Neural cell (in vitro differentiated cells): ENCODE data around the gene TXNDC16. TPM values are rescaled to one million over a fixed set of nuclear protein-coding genes. Genes with fewer than 3 reads are reported as not detected.

Experiments
- H2AFZ ChIP-seq: fragments of 200-600, 300-800 bp; sonication (generic), shearing (Covaris generic); 2 replicates; pipeline ENCODE4 v1.6.0; 2014; ENCODE audit warnings: low read depth, mild to moderate bottlenecking, antibody characterized with exemption, low read length, moderate library complexity
- H3F3A ChIP-seq: fragments of 200-600 bp; shearing (Covaris generic); 2 replicates; pipeline ENCODE4 v1.6.1; 2016; ENCODE audit warnings: mild to moderate bottlenecking, moderate library complexity, mixed read lengths, antibody characterized with exemption, low read length; ENCODE audit not compliant: insufficient read depth, poor library complexity, severe bottlenecking
- H3K27ac ChIP-seq: fragments of 200-600, 300-800 bp; sonication (generic), shearing (Covaris generic); 2 replicates; pipeline ENCODE4 v1.5.1; 2014; ENCODE audit warnings: mild to moderate bottlenecking, low read length, moderate library complexity
- H3K27me3 ChIP-seq: fragments of 300-800, 200-600 bp; sonication (generic), shearing (Covaris generic); 2 replicates; pipeline ENCODE4 v1.6.0; 2014; ENCODE audit warnings: mild to moderate bottlenecking, low read depth, low read length, moderate library complexity; ENCODE audit not compliant: insufficient read depth
- H3K36me3 ChIP-seq: fragments of 300-800, 200-600 bp; sonication (generic), shearing (Covaris generic); 2 replicates; pipeline ENCODE4 v1.5.1; 2014; ENCODE audit warnings: mild to moderate bottlenecking, antibody characterized with exemption, low read length, moderate library complexity; ENCODE audit not compliant: insufficient read depth
- H3K4me2 ChIP-seq: fragments of 300-800, 200-600 bp; sonication (generic), shearing (Covaris generic); 2 replicates; pipeline ENCODE4 v1.6.0; 2014; ENCODE audit warnings: mild to moderate bottlenecking, low read length
- H3K4me3 ChIP-seq: fragments of 300-800, 200-600 bp; sonication (generic), shearing (Covaris generic); 2 replicates; pipeline ENCODE4 v1.5.1; 2014; ENCODE audit warnings: mild to moderate bottlenecking, low read length, moderate library complexity
- H3K79me2 ChIP-seq: fragments of 200-600 bp; shearing (Covaris generic); replicated peaks from 2 replicates; pipeline ENCODE4 v1.6.0; 2014; ENCODE audit warnings: mild to moderate bottlenecking, low read length, moderate library complexity; ENCODE audit not compliant: insufficient read depth
- H3K9ac ChIP-seq: fragments of 300-800, 200-600 bp; sonication (generic), shearing (Covaris generic); 2 replicates; pipeline ENCODE4 v1.6.1; 2016; ENCODE audit warnings: mild to moderate bottlenecking, low read length, mixed read lengths
- H3K9me2 ChIP-seq: fragments of 200-600 bp; shearing (Covaris generic); 2 replicates; pipeline ENCODE4 v1.6.1; 2016; ENCODE audit warnings: mild to moderate bottlenecking, low read length, mixed read lengths; ENCODE audit not compliant: insufficient read depth
- H3K9me3 ChIP-seq: fragments of 200-600, 300-800 bp; sonication (generic), shearing (Covaris generic); 2 replicates; pipeline ENCODE4 v1.6.1; 2016; ENCODE audit warnings: mild to moderate bottlenecking, mixed run types, low read length, moderate library complexity, mixed read lengths
- H4K20me1 ChIP-seq: fragments of 200-600 bp; shearing (Covaris generic); 2 replicates; pipeline ENCODE4 v1.6.1; 2016; ENCODE audit warnings: mild to moderate bottlenecking, mixed run types; ENCODE audit not compliant: insufficient read depth
- EP300 ChIP-seq: fragments of 450-650 bp; conservative IDR thresholded peaks from 2 replicates; pipeline ENCODE4 v1.6.1; 2014; ENCODE audit warnings: antibody characterized with exemption, mild to moderate bottlenecking, moderate library complexity; ENCODE audit not compliant: poor library complexity, severe bottlenecking
- EZH2 ChIP-seq: fragments of 200-600, 300-800 bp; shearing (Covaris generic), sonication (generic); IDR thresholded peaks from 2 replicates; pipeline ENCODE4 v1.6.1; 2014; ENCODE audit warnings: antibody characterized with exemption, low read length, borderline replicate concordance, mild to moderate bottlenecking; ENCODE audit not compliant: insufficient read depth, poor library complexity, severe bottlenecking
- MXI1 ChIP-seq: fragments of 450-650 bp; conservative IDR thresholded peaks from 2 replicates; pipeline ENCODE4 v1.6.1; 2014; ENCODE audit warnings: antibody characterized with exemption, mild to moderate bottlenecking; ENCODE audit not compliant: poor library complexity, severe bottlenecking
- POLR2AphosphoS5 ChIP-seq: IDR thresholded peaks from 2 replicates; pipeline ENCODE4 v1.6.1; 2012
- RAD21 ChIP-seq: fragments of 450-650 bp; conservative IDR thresholded peaks from 2 replicates; pipeline ENCODE4 v1.6.1; 2014; ENCODE audit warnings: antibody characterized with exemption, mild to moderate bottlenecking, moderate library complexity
- REST ChIP-seq: IDR thresholded peaks from 2 replicates; pipeline ENCODE4 v1.6.1; 2012; ENCODE audit warnings: borderline replicate concordance
- SMC3 ChIP-seq: fragments of 450-650 bp; conservative IDR thresholded peaks from 2 replicates; pipeline ENCODE4 v1.6.1; 2014; ENCODE audit warnings: antibody characterized with exemption, mild to moderate bottlenecking, moderate library complexity; ENCODE audit not compliant: poor library complexity
- TAF1 ChIP-seq: IDR thresholded peaks from 2 replicates; pipeline ENCODE4 v1.6.1; 2012; ENCODE audit warnings: low read depth
- polyA plus RNA-seq: library from polyadenylated mRNA; depleted of rRNA; stranded (reverse); fragments of >200 nt; gene quantifications from 2 replicates; pipeline ENCODE4 v1.2.3, GENCODE V29; 2014
- TF ChIP-seq, protein P1 (sequence below): fragments of 450-650 bp; IDR thresholded peaks from 2 replicates; pipeline ENCODE4 v1.5.1; 2014; ENCODE audit warnings: antibody characterized with exemption, mild to moderate bottlenecking, moderate library complexity; ENCODE audit not compliant: poor library complexity, severe bottlenecking

TXNDC16 gene
- polyA plus RNA-seq, 1 donor from 2014 or later = 58.4 TPM

GRCh38 chr14:52402812-52403526, 149.3 kb downstream of the TXNDC16 start:
- Histone ChIP-seq H3K4me3 (no peak overlapping the region), H3K79me2 (no peaks in the 10 kb centered on the region), H3K27me3 (no peaks in the 10 kb centered on the region), H3K9ac (no peak overlapping the region), H3K9me2 (no peaks in the 10 kb centered on the region), H3K36me3 (no peaks in the 10 kb centered on the region), H3K4me2 (no peak overlapping the region), H3K27ac (no peak overlapping the region), H2AFZ (no peak overlapping the region), H4K20me1 (no peaks in the 10 kb centered on the region), H3F3A (no peaks in the 10 kb centered on the region), H3K9me3 (no peaks in the 10 kb centered on the region)
- TF ChIP-seq EZH2 (no peak), REST (no peak), SMC3 (no peak), EP300 (no peak), RAD21 (no peak), TAF1 (no peak), POLR2AphosphoS5 (no peak), MXI1 (no peak)
- TF ChIP-seq, protein P1, sequence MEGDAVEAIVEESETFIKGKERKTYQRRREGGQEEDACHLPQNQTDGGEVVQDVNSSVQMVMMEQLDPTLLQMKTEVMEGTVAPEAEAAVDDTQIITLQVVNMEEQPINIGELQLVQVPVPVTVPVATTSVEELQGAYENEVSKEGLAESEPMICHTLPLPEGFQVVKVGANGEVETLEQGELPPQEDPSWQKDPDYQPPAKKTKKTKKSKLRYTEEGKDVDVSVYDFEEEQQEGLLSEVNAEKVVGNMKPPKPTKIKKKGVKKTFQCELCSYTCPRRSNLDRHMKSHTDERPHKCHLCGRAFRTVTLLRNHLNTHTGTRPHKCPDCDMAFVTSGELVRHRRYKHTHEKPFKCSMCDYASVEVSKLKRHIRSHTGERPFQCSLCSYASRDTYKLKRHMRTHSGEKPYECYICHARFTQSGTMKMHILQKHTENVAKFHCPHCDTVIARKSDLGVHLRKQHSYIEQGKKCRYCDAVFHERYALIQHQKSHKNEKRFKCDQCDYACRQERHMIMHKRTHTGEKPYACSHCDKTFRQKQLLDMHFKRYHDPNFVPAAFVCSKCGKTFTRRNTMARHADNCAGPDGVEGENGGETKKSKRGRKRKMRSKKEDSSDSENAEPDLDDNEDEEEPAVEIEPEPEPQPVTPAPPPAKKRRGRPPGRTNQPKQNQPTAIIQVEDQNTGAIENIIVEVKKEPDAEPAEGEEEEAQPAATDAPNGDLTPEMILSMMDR = no peak

- no peaks in the 10 kb centered on the region for H4K20me1 ChIP-seq
- no peaks in the 10 kb centered on the region for H3K36me3 ChIP-seq
- no peak for TF ChIP-seq REST
- no peaks in the 10 kb centered on the region for H3K9me2 ChIP-seq
- no peak overlapping the region for H3K27ac ChIP-seq
- no peak overlapping the region for H3K4me2 ChIP-seq
- no peak overlapping the region for H2AFZ ChIP-seq
- no peaks in the 10 kb centered on the region for H3F3A ChIP-seq
- no peak overlapping the region for H3K9ac ChIP-seq
- H3K9me3 ChIP-seq = no peaks in the 10 kb centered on the region
- H3K4me3 ChIP-seq = no peak overlapping the region
- H3K27me3 ChIP-seq = no peaks in the 10 kb centered on the region
- no peaks in the 10 kb centered on the region for H3K79me2 ChIP-seq
Observed at GRCh38 chr14:52400846-52401245, 151.5 kb downstream of the TXNDC16 start.
